HG02852 (cell line): ENCODE measurements around the gene ST7L.

Experiments
- ATAC-seq: cut with Tn5 transposase; IDR thresholded peaks from one replicate; pipeline ENCODE4 v1.9.1; 2021; ENCODE audit warnings: mild to moderate bottlenecking, moderate library complexity; ENCODE audit not compliant: unreplicated experiment

The ST7L gene

GRCh38 chr1:112546076-112546475 is 72.9 kb downstream of the ST7L start:
- ATAC-seq, result no peak

GRCh38 chr1:112544751-112545150 is 74.2 kb downstream of the ST7L start:
- ATAC-seq, result no peak

- ATAC-seq, result no peak
Measured at GRCh38 chr1:112544011-112544688, 74.8 kb downstream of the ST7L start.

GRCh38 chr1:112542206-112542973 is 76.6 kb downstream of the ST7L start:
- no peak for ATAC-seq

GRCh38 chr1:112541299-112541698 is 77.6 kb downstream of the ST7L start:
- ATAC-seq, result no peak

- ATAC-seq, result no peak
Measured at GRCh38 chr1:112540226-112540794, 78.6 kb downstream of the ST7L start.

- no peak for ATAC-seq
Measured at GRCh38 chr1:112538883-112539282, 80.1 kb downstream of the ST7L start.

GRCh38 chr1:112537456-112537855 is 81.5 kb downstream of the ST7L start:
- ATAC-seq, result no peak

GRCh38 chr1:112536561-112536960 is 82.4 kb downstream of the ST7L start:
- no peak for ATAC-seq

GRCh38 chr1:112533029-112533428 is 85.9 kb downstream of the ST7L start:
- ATAC-seq, result no peak

GRCh38 chr1:112532064-112532463 is 86.9 kb downstream of the ST7L start:
- no peak for ATAC-seq

GRCh38 chr1:112530832-112531231 is 88.1 kb downstream of the ST7L start:
- ATAC-seq, result no peak

- ATAC-seq, result no peak
Measured at GRCh38 chr1:112529301-112529700, 89.6 kb downstream of the ST7L start.

- ATAC-seq, result no peak
Measured at GRCh38 chr1:112528076-112528475, 90.9 kb downstream of the ST7L start.

- ATAC-seq, result no peak
Measured at GRCh38 chr1:112527266-112528010, 91.5 kb downstream of the ST7L start.

- ATAC-seq, result no peak
Measured at GRCh38 chr1:112524986-112525385, 94.0 kb downstream of the ST7L start.

GRCh38 chr1:112524251-112524650 is 94.7 kb downstream of the ST7L start:
- ATAC-seq, result no peak

- no peak for ATAC-seq
Measured at GRCh38 chr1:112522621-112523020, 96.3 kb downstream of the ST7L start.

- no peak for ATAC-seq
Measured at GRCh38 chr1:112520166-112520565, 98.8 kb downstream of the ST7L start.

- no peak for ATAC-seq
Measured at GRCh38 chr1:112518186-112518585, 100.8 kb downstream of the ST7L start.

- no peak for ATAC-seq
Measured at GRCh38 chr1:112517646-112518045, 101.3 kb downstream of the ST7L start.
